Neural cell (in vitro differentiated cells): ENCODE data around the gene WFIKKN2. TPM values are rescaled to one million over a fixed set of nuclear protein-coding genes. Genes with fewer than 3 reads are reported as not detected.
"Not testable (repeated sequence)": the region's sequence is repeated elsewhere in the genome, so short reads cannot be mapped to it uniquely, and the experiment has no call there.

ENCODE experiments used
- H2AFZ ChIP-seq: fragments of 200-600, 300-800 bp; sonication (generic), shearing (Covaris generic); 2 replicates; pipeline ENCODE4 v1.6.0; 2014; ENCODE audit warnings: low read depth, mild to moderate bottlenecking, antibody characterized with exemption, low read length, moderate library complexity
- H3F3A ChIP-seq: fragments of 200-600 bp; shearing (Covaris generic); 2 replicates; pipeline ENCODE4 v1.6.1; 2016; ENCODE audit warnings: mild to moderate bottlenecking, moderate library complexity, mixed read lengths, antibody characterized with exemption, low read length; ENCODE audit not compliant: insufficient read depth, poor library complexity, severe bottlenecking
- H3K27ac ChIP-seq: fragments of 200-600, 300-800 bp; sonication (generic), shearing (Covaris generic); 2 replicates; pipeline ENCODE4 v1.5.1; 2014; ENCODE audit warnings: mild to moderate bottlenecking, low read length, moderate library complexity
- H3K27me3 ChIP-seq: fragments of 300-800, 200-600 bp; sonication (generic), shearing (Covaris generic); 2 replicates; pipeline ENCODE4 v1.6.0; 2014; ENCODE audit warnings: mild to moderate bottlenecking, low read depth, low read length, moderate library complexity; ENCODE audit not compliant: insufficient read depth
- H3K36me3 ChIP-seq: fragments of 300-800, 200-600 bp; sonication (generic), shearing (Covaris generic); 2 replicates; pipeline ENCODE4 v1.5.1; 2014; ENCODE audit warnings: mild to moderate bottlenecking, antibody characterized with exemption, low read length, moderate library complexity; ENCODE audit not compliant: insufficient read depth
- H3K4me2 ChIP-seq: fragments of 300-800, 200-600 bp; sonication (generic), shearing (Covaris generic); 2 replicates; pipeline ENCODE4 v1.6.0; 2014; ENCODE audit warnings: mild to moderate bottlenecking, low read length
- H3K4me3 ChIP-seq: fragments of 300-800, 200-600 bp; sonication (generic), shearing (Covaris generic); 2 replicates; pipeline ENCODE4 v1.5.1; 2014; ENCODE audit warnings: mild to moderate bottlenecking, low read length, moderate library complexity
- H3K79me2 ChIP-seq: fragments of 200-600 bp; shearing (Covaris generic); replicated peaks from 2 replicates; pipeline ENCODE4 v1.6.0; 2014; ENCODE audit warnings: mild to moderate bottlenecking, low read length, moderate library complexity; ENCODE audit not compliant: insufficient read depth
- H3K9ac ChIP-seq: fragments of 300-800, 200-600 bp; sonication (generic), shearing (Covaris generic); 2 replicates; pipeline ENCODE4 v1.6.1; 2016; ENCODE audit warnings: mild to moderate bottlenecking, low read length, mixed read lengths
- H3K9me2 ChIP-seq: fragments of 200-600 bp; shearing (Covaris generic); 2 replicates; pipeline ENCODE4 v1.6.1; 2016; ENCODE audit warnings: mild to moderate bottlenecking, low read length, mixed read lengths; ENCODE audit not compliant: insufficient read depth
- H3K9me3 ChIP-seq: fragments of 200-600, 300-800 bp; sonication (generic), shearing (Covaris generic); 2 replicates; pipeline ENCODE4 v1.6.1; 2016; ENCODE audit warnings: mild to moderate bottlenecking, mixed run types, low read length, moderate library complexity, mixed read lengths
- H4K20me1 ChIP-seq: fragments of 200-600 bp; shearing (Covaris generic); 2 replicates; pipeline ENCODE4 v1.6.1; 2016; ENCODE audit warnings: mild to moderate bottlenecking, mixed run types; ENCODE audit not compliant: insufficient read depth
- EP300 ChIP-seq: fragments of 450-650 bp; conservative IDR thresholded peaks from 2 replicates; pipeline ENCODE4 v1.6.1; 2014; ENCODE audit warnings: antibody characterized with exemption, mild to moderate bottlenecking, moderate library complexity; ENCODE audit not compliant: poor library complexity, severe bottlenecking
- EZH2 ChIP-seq: fragments of 200-600, 300-800 bp; shearing (Covaris generic), sonication (generic); IDR thresholded peaks from 2 replicates; pipeline ENCODE4 v1.6.1; 2014; ENCODE audit warnings: antibody characterized with exemption, low read length, borderline replicate concordance, mild to moderate bottlenecking; ENCODE audit not compliant: insufficient read depth, poor library complexity, severe bottlenecking
- MXI1 ChIP-seq: fragments of 450-650 bp; conservative IDR thresholded peaks from 2 replicates; pipeline ENCODE4 v1.6.1; 2014; ENCODE audit warnings: antibody characterized with exemption, mild to moderate bottlenecking; ENCODE audit not compliant: poor library complexity, severe bottlenecking
- POLR2AphosphoS5 ChIP-seq: IDR thresholded peaks from 2 replicates; pipeline ENCODE4 v1.6.1; 2012
- RAD21 ChIP-seq: fragments of 450-650 bp; conservative IDR thresholded peaks from 2 replicates; pipeline ENCODE4 v1.6.1; 2014; ENCODE audit warnings: antibody characterized with exemption, mild to moderate bottlenecking, moderate library complexity
- SMC3 ChIP-seq: fragments of 450-650 bp; conservative IDR thresholded peaks from 2 replicates; pipeline ENCODE4 v1.6.1; 2014; ENCODE audit warnings: antibody characterized with exemption, mild to moderate bottlenecking, moderate library complexity; ENCODE audit not compliant: poor library complexity
- TAF1 ChIP-seq: IDR thresholded peaks from 2 replicates; pipeline ENCODE4 v1.6.1; 2012; ENCODE audit warnings: low read depth
- polyA plus RNA-seq: library from polyadenylated mRNA; depleted of rRNA; stranded (reverse); fragments of >200 nt; gene quantifications from 2 replicates; pipeline ENCODE4 v1.2.3, GENCODE V29; 2014
- TF ChIP-seq, protein P1 (sequence below): IDR thresholded peaks from 2 replicates; pipeline ENCODE4 v1.6.1; 2012; ENCODE audit warnings: borderline replicate concordance
- TF ChIP-seq, protein P2 (sequence below): fragments of 450-650 bp; IDR thresholded peaks from 2 replicates; pipeline ENCODE4 v1.5.1; 2014; ENCODE audit warnings: antibody characterized with exemption, mild to moderate bottlenecking, moderate library complexity; ENCODE audit not compliant: poor library complexity, severe bottlenecking

Gene WFIKKN2
- polyA plus RNA-seq, 1 donor from 2014 or later = not detected

DNA sequence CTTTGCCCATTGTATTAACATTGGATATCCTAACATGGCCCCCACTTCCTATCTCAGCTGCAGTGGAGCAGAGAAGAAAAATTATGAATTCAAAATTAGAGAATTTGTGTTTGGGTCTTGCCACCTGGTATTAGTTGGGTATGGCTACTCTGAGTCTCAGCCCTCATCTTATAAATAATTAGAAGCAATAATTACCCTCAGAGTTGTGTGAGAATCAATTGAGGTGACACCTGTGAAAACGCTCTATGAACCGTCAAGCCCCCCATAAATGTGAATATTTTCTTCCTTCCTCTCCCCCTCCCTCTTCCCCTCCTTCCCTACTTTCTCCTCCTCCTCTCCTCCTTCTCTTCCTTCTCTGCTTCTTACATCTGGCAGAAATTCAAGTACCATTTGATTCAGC, 39.7 kb downstream of the WFIKKN2 start:
- Histone ChIP-seq H3K27me3 (no peaks in the 10 kb centered on the region), H3K36me3 (no peaks in the 10 kb centered on the region), H3K9me2 (no peaks in the 10 kb centered on the region), H3K4me3 (no peak overlapping the region), H3K9me3 (no peaks in the 10 kb centered on the region), H4K20me1 (no peaks in the 10 kb centered on the region), H2AFZ (no peak overlapping the region), H3F3A (no peaks in the 10 kb centered on the region), H3K9ac (no peak overlapping the region), H3K79me2 (no peaks in the 10 kb centered on the region), H3K4me2 (no peak overlapping the region), H3K27ac (no peak overlapping the region)
- no peak for TF ChIP-seq TAF1

DNA sequence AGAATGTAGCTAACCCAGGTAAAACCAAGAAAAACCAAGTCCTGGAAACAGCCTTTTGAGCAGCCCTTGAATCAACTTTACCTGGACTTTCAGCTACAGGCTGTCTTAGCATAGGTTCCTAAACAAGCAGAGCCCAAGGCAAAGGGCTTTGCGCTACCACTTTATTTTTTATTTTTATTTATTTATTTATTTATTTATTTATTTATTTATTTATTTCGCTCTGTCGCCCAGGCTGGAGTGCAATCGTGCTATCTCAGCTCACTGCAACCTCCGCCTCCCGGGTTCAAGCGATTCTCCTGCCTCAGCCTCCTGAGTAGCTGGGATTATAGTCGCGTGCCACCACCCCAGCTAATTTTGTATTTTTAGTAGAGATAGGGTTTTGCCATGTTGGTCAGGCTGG, 41.7 kb downstream of the WFIKKN2 start:
- not testable (repeated sequence) for H3K27ac ChIP-seq, H2AFZ ChIP-seq, H3K9me3 ChIP-seq, H3K4me2 ChIP-seq, H3K79me2 ChIP-seq, H3F3A ChIP-seq, H3K4me3 ChIP-seq, H3K36me3 ChIP-seq, H3K9ac ChIP-seq, H3K27me3 ChIP-seq, H3K9me2 ChIP-seq, H4K20me1 ChIP-seq

DNA sequence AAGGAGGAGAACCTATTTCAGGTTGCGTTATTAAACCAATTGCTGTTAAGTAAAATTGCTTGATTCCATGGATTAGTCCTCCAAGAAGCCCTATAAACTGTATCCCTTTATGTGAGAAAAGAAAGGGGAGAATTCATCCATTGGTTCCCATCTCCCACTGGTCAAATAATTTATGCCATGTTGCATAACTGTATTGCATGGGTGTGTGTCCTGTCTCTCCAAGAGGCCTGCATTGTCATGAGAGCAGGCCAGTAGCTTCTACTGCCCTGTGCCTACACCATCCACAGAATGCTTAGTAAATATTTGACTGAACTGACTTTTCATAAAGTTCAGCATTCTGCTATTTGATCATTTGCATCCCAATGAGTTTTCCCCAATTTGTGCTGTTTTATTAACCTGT, 42.5 kb downstream of the WFIKKN2 start:
- H3K36me3 ChIP-seq = no peaks in the 10 kb centered on the region
- no peak overlapping the region for H3K27ac ChIP-seq
- H3K9me2 ChIP-seq = no peaks in the 10 kb centered on the region
- no peaks in the 10 kb centered on the region for H3K27me3 ChIP-seq
- H3K4me3 ChIP-seq = no peak overlapping the region
- no peaks in the 10 kb centered on the region for H3K79me2 ChIP-seq
- no peak overlapping the region for H3K9ac ChIP-seq
- no peaks in the 10 kb centered on the region for H3K9me3 ChIP-seq
- no peaks in the 10 kb centered on the region for H3F3A ChIP-seq
- no peak overlapping the region for H3K4me2 ChIP-seq
- TF ChIP-seq, protein P1, sequence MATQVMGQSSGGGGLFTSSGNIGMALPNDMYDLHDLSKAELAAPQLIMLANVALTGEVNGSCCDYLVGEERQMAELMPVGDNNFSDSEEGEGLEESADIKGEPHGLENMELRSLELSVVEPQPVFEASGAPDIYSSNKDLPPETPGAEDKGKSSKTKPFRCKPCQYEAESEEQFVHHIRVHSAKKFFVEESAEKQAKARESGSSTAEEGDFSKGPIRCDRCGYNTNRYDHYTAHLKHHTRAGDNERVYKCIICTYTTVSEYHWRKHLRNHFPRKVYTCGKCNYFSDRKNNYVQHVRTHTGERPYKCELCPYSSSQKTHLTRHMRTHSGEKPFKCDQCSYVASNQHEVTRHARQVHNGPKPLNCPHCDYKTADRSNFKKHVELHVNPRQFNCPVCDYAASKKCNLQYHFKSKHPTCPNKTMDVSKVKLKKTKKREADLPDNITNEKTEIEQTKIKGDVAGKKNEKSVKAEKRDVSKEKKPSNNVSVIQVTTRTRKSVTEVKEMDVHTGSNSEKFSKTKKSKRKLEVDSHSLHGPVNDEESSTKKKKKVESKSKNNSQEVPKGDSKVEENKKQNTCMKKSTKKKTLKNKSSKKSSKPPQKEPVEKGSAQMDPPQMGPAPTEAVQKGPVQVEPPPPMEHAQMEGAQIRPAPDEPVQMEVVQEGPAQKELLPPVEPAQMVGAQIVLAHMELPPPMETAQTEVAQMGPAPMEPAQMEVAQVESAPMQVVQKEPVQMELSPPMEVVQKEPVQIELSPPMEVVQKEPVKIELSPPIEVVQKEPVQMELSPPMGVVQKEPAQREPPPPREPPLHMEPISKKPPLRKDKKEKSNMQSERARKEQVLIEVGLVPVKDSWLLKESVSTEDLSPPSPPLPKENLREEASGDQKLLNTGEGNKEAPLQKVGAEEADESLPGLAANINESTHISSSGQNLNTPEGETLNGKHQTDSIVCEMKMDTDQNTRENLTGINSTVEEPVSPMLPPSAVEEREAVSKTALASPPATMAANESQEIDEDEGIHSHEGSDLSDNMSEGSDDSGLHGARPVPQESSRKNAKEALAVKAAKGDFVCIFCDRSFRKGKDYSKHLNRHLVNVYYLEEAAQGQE = no peak
- no peak overlapping the region for H2AFZ ChIP-seq
- H4K20me1 ChIP-seq = no peaks in the 10 kb centered on the region

DNA sequence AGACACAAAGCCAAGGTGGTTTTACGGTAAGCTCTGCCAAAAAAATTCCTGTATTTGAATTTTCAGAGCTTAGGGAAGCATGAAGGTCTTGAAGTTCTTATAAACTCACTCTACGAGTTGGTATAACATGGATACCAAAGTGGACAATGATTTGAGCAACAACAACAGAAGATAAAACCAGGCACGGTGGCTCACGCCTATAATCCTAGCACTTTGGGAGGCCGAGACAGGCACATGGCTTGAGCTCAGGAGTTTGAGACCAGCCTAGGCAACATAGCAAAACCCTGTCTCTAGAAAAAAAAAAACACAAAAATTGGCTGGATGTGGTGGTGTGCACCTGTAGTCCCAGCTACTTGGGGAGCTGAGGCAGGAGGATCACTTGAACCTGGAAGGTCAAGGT, 43.7 kb downstream of the WFIKKN2 start:
- no peaks in the 10 kb centered on the region for H4K20me1 ChIP-seq
- H3K9ac ChIP-seq = no peak overlapping the region
- no peaks in the 10 kb centered on the region for H3K9me3 ChIP-seq
- no peaks in the 10 kb centered on the region for H3K79me2 ChIP-seq
- no peaks in the 10 kb centered on the region for H3F3A ChIP-seq
- no peaks in the 10 kb centered on the region for H3K9me2 ChIP-seq
- H3K4me3 ChIP-seq = no peak overlapping the region
- no peak overlapping the region for H2AFZ ChIP-seq
- no peaks in the 10 kb centered on the region for H3K27me3 ChIP-seq
- no peaks in the 10 kb centered on the region for H3K36me3 ChIP-seq
- TF ChIP-seq POLR2AphosphoS5 = no peak
- TF ChIP-seq SMC3 = no peak
- TF ChIP-seq, protein P1 = no peak
- TF ChIP-seq EZH2 = no peak
- TF ChIP-seq, protein P2, sequence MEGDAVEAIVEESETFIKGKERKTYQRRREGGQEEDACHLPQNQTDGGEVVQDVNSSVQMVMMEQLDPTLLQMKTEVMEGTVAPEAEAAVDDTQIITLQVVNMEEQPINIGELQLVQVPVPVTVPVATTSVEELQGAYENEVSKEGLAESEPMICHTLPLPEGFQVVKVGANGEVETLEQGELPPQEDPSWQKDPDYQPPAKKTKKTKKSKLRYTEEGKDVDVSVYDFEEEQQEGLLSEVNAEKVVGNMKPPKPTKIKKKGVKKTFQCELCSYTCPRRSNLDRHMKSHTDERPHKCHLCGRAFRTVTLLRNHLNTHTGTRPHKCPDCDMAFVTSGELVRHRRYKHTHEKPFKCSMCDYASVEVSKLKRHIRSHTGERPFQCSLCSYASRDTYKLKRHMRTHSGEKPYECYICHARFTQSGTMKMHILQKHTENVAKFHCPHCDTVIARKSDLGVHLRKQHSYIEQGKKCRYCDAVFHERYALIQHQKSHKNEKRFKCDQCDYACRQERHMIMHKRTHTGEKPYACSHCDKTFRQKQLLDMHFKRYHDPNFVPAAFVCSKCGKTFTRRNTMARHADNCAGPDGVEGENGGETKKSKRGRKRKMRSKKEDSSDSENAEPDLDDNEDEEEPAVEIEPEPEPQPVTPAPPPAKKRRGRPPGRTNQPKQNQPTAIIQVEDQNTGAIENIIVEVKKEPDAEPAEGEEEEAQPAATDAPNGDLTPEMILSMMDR = no peak
- TF ChIP-seq EP300 = no peak
- no peak for TF ChIP-seq TAF1
- TF ChIP-seq RAD21 = no peak
- TF ChIP-seq MXI1 = no peak
- no peak overlapping the region for H3K27ac ChIP-seq
- H3K4me2 ChIP-seq = no peak overlapping the region
